ENCODE data around the gene RAD51B. TPM values are rescaled to one million over a fixed set of nuclear protein-coding genes. Genes with fewer than 3 reads are reported as not detected.

The RAD51B gene
- total and polyA plus RNA-seq, 2 of the 13 experiments (the other 11 are each of a cell fraction or from before 2014, with no cell fraction given) = 7.0 to 9.5 TPM

GRCh38 chr14:68243450-68244010, 424.0 kb downstream of the RAD51B start (continued):
- no peak for TF ChIP-seq FUBP1 (CRISPR knock-in tag; IDR thresholded peaks at IDR 0.05; ENCODE audit: borderline replicate concordance)
- no peak for TF ChIP-seq REXO4 (CRISPR knock-in tag; IDR thresholded peaks at IDR 0.05; ENCODE audit: borderline replicate concordance)
- TF ChIP-seq NCOR1 (IDR thresholded peaks at IDR 0.05; ENCODE audit: borderline replicate concordance, low read length) = no peak
- TF ChIP-seq RFXANK (CRISPR knock-in tag; IDR thresholded peaks at IDR 0.05) = no peak
- no peak for TF ChIP-seq ZNF468 (CRISPR knock-in tag; IDR thresholded peaks at IDR 0.05)
- TF ChIP-seq TCF7 (IDR thresholded peaks at IDR 0.05; ENCODE audit: low read depth) = no peak
- no peak for TF ChIP-seq DNMT1 (CRISPR knock-in tag; IDR thresholded peaks at IDR 0.05)
- no peak for TF ChIP-seq ZNF788 (CRISPR knock-in tag; IDR thresholded peaks at IDR 0.05; ENCODE audit: borderline replicate concordance)
- no peak for TF ChIP-seq ISX (CRISPR knock-in tag; conservative IDR thresholded peaks at IDR 0.05)

- no TSS peak for BruUV-seq (replicated peaks)
- H3K4me3 ChIP-seq (replicated peaks in 1 of 3; ENCODE audit: insufficient read depth in 1 of 3, low read depth in 2 of 3, low read length in 3 of 3) = no peak overlapping the region
- H3K27ac ChIP-seq (ENCODE audit: extremely low read length, insufficient read depth, low read length) = no peak overlapping the region
- DNase-seq (ENCODE audit: low spot score) (no peak), ATAC-seq (no peak), FAIRE-seq (no peak)
- CTCF ChIA-PET (ENCODE audit: low intra/inter-chr PET ratio, low total read pairs) = no interaction called here
- no peak overlapping the region for H3K9ac ChIP-seq (ENCODE audit: insufficient read depth, low read depth, low read length)
- peaks cover 50% of the 10 kb centered on the region for H3K4me1 ChIP-seq (ENCODE audit: insufficient read depth, low read length)
- no peak overlapping the region for H3K4me2 ChIP-seq (ENCODE audit: low read depth, low read length)
- no peaks in the 10 kb centered on the region for H3K27me3 ChIP-seq (ENCODE audit: control insufficient read depth in 1 of 2, insufficient read depth in 2 of 2, low read length in 2 of 2)
- intact Hi-C loops (cut with micrococcal nuclease; ENCODE audit: unreplicated experiment) (loop anchor here (10.0 kb wide), 1 partner anchor 410 kb away; no protein-coding TSS in a partner anchor), in situ Hi-C loops (cut with HindIII; ENCODE audit: extremely low pct_ligation_motif_present, low pct_unique_long_range_greater_than_20kb) (loop anchor here (10.0 kb wide), 1 partner anchor 300 kb away; no protein-coding TSS in a partner anchor)
- POLR2A ChIA-PET = no interaction called here
- no peak overlapping the region for H2AFZ ChIP-seq (ENCODE audit: low read length)
- 69% methylated on average over 4 of the region's 4 CpGs for WGBS (ENCODE audit: low lambda C conversion rate)
- H3K79me2 ChIP-seq (ENCODE audit: insufficient read depth, low read length) = no peaks in the 10 kb centered on the region
- H3K9me3 ChIP-seq (ENCODE audit: low read length) = no peaks in the 10 kb centered on the region
- no peaks in the 10 kb centered on the region for H3K36me3 ChIP-seq (replicated peaks in 1 of 2; ENCODE audit: control insufficient read depth in 1 of 2, insufficient read depth in 2 of 2, low read length in 2 of 2)
- no peaks in the 10 kb centered on the region for H4K20me1 ChIP-seq (ENCODE audit: insufficient read depth, low read length)
- TF ChIP-seq ZNF776 (CRISPR knock-in tag; IDR thresholded peaks at IDR 0.05) = no peak
- TF ChIP-seq, protein P1, sequence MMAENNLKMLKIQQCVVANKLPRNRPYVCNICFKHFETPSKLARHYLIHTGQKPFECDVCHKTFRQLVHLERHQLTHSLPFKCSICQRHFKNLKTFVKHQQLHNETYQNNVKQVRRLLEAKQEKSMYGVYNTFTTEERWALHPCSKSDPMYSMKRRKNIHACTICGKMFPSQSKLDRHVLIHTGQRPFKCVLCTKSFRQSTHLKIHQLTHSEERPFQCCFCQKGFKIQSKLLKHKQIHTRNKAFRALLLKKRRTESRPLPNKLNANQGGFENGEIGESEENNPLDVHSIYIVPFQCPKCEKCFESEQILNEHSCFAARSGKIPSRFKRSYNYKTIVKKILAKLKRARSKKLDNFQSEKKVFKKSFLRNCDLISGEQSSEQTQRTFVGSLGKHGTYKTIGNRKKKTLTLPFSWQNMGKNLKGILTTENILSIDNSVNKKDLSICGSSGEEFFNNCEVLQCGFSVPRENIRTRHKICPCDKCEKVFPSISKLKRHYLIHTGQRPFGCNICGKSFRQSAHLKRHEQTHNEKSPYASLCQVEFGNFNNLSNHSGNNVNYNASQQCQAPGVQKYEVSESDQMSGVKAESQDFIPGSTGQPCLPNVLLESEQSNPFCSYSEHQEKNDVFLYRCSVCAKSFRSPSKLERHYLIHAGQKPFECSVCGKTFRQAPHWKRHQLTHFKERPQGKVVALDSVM (CRISPR knock-in tag; IDR thresholded peaks at IDR 0.05) = no peak
- no peak for TF ChIP-seq ZNF639 (CRISPR knock-in tag; conservative IDR thresholded peaks at IDR 0.05)
- TF ChIP-seq ZNF616 (CRISPR knock-in tag; IDR thresholded peaks at IDR 0.05; ENCODE audit: low read depth) = no peak
- TF ChIP-seq TAF1 (CRISPR knock-in tag; IDR thresholded peaks at IDR 0.05) = no peak
- no peak for TF ChIP-seq MYC (CRISPR knock-in tag; IDR thresholded peaks at IDR 0.05; ENCODE audit: borderline replicate concordance)
Measured at GRCh38 chr14:68244262-68244980, 424.8 kb downstream of the RAD51B start.

Data from HepG2 (cell line).